Endothelial cell of coronary artery (primary cell): Measurements from ENCODE around the gene SERPINA12. TPM values are rescaled to one million over a fixed set of nuclear protein-coding genes. Genes with fewer than 3 reads are reported as not detected.

ENCODE experiments used
- total RNA-seq: library from RNA; depleted of rRNA; stranded (reverse); fragments of >200 nt; gene quantifications from 2 replicates; pipeline ENCODE4 v1.2.3, GENCODE V29; 2014

SERPINA12 gene
- total RNA-seq = not detected in 2 replicates

GRCh38 chr14:94509356-94509755, at the start of gene SERPINA12:
SERPINA12 (minus strand) TSS chr14:94509469; CDS start chr14:94498397, 11,072 bp downstream.

GRCh38 chr14:94476023-94476422, 33.2 kb downstream of the SERPINA12 start, which contains the start of gene SERPINA9:
SERPINA9 (minus strand) TSS chr14:94476197; CDS start chr14:94469840, 6,357 bp downstream.

Other genes with a start within 250 kb of the SERPINA12 start
- not detected in 2 replicates for gene SERPINA10, start 216.2 kb downstream of the SERPINA12 start, total RNA-seq
- gene SERPINA6, start 186.1 kb downstream of the SERPINA12 start, total RNA-seq = not detected in 2 replicates
- not detected in 2 replicates for gene SERPINA2, start 142.8 kb downstream of the SERPINA12 start, total RNA-seq
- gene SERPINA1, start 120.9 kb downstream of the SERPINA12 start, total RNA-seq = not detected in 2 replicates
- not detected in 2 replicates for gene SERPINA11, start 56.7 kb downstream of the SERPINA12 start, total RNA-seq
- gene SERPINA9, start 33.3 kb downstream of the SERPINA12 start, total RNA-seq = 0.09 TPM in 1 of 2 replicates, not detected in the other
- gene SERPINA4, start 52.0 kb upstream of the SERPINA12 start, total RNA-seq = not detected in 2 replicates
- 1.2 and 3.3 TPM in 2 replicates for gene SERPINA5, start 72.0 kb upstream of the SERPINA12 start, total RNA-seq
- 0.18 and 36.9 TPM in 2 replicates for gene SERPINA3, start 102.9 kb upstream of the SERPINA12 start, total RNA-seq